ENCODE results near the gene ICA1. TPM values are rescaled to one million over a fixed set of nuclear protein-coding genes. Genes with fewer than 3 reads are reported as not detected.
"Not testable (repeated sequence)": the region's sequence is repeated elsewhere in the genome, so short reads cannot be mapped to it uniquely, and the experiment has no call there.

The ICA1 gene
- total RNA-seq, 1 donor: 0.45 TPM

DNA sequence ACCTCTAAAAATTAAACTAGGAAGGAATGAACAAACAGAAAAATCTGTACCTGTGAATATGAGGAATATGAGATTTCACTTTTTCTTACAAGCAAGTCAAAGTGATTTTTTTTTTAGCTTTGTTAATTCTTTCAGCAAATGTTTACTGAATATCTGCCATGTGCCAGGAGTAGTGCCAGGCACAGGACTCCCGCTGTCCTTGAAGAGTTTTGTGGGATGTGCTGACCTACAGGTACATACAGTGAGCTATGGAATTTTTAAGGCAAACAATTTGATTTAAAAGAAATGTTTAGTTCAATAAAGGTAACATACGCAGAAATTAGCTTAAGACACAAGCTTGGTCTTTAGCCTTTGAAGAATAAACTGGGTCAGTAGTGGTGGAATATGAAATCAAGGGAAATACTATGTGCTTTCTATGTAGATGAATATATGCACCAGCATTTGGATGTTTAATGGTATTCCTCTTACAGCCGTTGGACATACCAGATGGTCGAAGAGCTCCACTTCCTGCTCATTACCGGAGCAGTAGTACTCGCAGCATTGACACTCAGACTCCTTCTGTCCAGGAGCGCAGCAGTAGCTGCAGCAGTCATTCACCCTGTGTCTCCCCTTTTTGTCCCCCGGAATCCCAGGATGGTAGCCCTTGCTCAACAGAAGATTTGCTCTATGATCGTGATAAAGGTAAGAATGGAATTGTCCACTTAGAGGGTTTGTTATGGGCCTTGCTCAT, 191.4 kb downstream of the ICA1 start:
- TF ChIP-seq CTCF (IDR thresholded peaks at IDR 0.05; ENCODE audit: insufficient read depth, low read length): no peak
- no peak overlapping the region for H3K4me3 ChIP-seq (ENCODE audit: low read depth, low read length)

DNA sequence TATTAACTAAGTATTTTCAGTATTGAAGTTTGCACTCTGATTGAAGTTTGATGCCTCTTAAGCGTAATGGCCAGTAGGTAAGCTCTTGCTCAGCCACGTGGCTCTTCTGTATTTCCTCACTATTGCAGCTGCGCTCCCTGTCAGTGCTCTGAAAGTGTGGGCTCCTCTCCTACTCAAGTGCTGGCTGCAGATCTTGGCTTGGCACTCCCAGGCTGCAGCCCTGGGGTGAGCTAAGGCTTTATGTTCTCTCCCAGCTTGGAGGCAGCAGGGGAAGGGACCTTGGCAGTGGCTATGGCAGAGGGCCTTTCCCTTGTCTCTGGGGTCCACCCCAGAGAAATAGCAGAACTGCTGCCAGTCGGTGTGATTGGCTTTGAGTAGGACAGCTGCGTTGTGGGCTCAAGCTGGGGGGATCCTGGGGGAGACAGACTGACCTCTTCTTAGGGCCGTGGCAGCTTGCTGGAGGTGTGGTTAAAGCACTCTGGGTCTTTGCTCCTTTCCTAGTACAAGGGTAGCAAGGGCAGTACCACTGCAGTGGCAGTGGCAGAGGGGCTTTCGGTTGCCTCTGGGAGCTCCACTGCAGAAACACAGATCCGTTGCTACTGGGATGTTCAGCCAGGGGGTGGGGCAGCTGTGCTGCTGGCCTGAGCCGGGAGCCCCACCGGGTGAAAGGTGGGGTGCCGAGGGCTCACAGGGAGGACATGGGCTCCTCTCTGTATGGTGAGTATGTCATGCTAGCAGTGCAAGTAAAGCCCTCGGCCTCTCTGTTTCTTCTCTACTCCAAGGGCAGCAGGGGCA, 192.9 kb downstream of the ICA1 start:
- H3K4me3 ChIP-seq (ENCODE audit: low read depth, low read length): no peak overlapping the region
- TF ChIP-seq CTCF (IDR thresholded peaks at IDR 0.05; ENCODE audit: insufficient read depth, low read length): no peak
- no peak for DNase-seq (ENCODE audit: low read depth)

More for the DNA sequence above, 191.4 kb downstream of the ICA1 start:
- DNase-seq (ENCODE audit: low read depth): no peak

- TF ChIP-seq CTCF (IDR thresholded peaks at IDR 0.05; ENCODE audit: insufficient read depth, low read length): no peak
- peak; percentile 96 for DNase-seq (ENCODE audit: low read depth)
- no peak overlapping the region for H3K4me3 ChIP-seq (ENCODE audit: low read depth, low read length)
These were observed 196.6 kb downstream of the ICA1 start for GRCh38 chr7:8065356-8065813.

GRCh38 chr7:8064828-8065227, 197.1 kb downstream of the ICA1 start:
- DNase-seq (ENCODE audit: low read depth): no peak
- no peak for TF ChIP-seq CTCF (IDR thresholded peaks at IDR 0.05; ENCODE audit: insufficient read depth, low read length)
- H3K4me3 ChIP-seq (ENCODE audit: low read depth, low read length): no peak overlapping the region

- no peak for DNase-seq (ENCODE audit: low read depth)
- H3K4me3 ChIP-seq (ENCODE audit: low read depth, low read length): no peak overlapping the region
- TF ChIP-seq CTCF (IDR thresholded peaks at IDR 0.05; ENCODE audit: insufficient read depth, low read length): no peak
These were observed 198.2 kb downstream of the ICA1 start for GRCh38 chr7:8063706-8064297.

DNA sequence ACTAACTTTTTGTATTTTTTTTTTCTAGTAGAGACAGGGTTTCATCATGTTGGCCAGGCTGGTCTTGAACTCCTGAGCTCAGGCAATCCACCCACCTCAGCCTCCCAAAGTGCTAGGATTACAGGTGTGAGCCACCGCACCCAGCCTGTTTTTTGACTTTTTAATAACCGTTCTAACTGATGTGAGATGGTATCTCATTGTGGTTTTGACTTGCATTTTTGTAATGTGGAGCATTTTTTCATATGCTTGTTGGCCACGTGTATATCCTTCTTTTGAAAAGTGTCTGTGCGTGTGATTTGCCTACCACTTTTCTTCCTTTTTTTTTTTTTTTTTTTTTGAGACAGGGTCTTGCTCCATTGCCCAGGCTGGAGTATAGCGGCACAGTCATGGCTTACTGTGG, 198.7 kb downstream of the ICA1 start:
- H3K4me3 ChIP-seq (ENCODE audit: low read depth, low read length); DNase-seq (ENCODE audit: low read depth): not testable (repeated sequence)

Small RNA genes lying within 50 kb of the gene (small RNA-seq; reads per million reads assigned to genes)
- gene AC007009.1: not detected

Other genes starting within 250 kb of the ICA1 start
- not detected in 2 replicates for gene NXPH1, start 171.4 kb upstream of the ICA1 start, total RNA-seq (ENCODE audit: low replicate concordance)

All from fibroblast of the aortic adventitia (primary cell).